Erythroblast (primary cell): ENCODE measurements around the gene IL22.

Experiments used
- GATA1 ChIP-seq: IDR thresholded peaks from 2 replicates; pipeline ENCODE4 v1.6.1; 2011; ENCODE audit warnings: low read depth, mild to moderate bottlenecking, control low read depth, low read length, moderate library complexity
- POLR2A ChIP-seq: IDR thresholded peaks from 2 replicates; pipeline ENCODE4 v1.6.1; 2011; ENCODE audit warnings: mild to moderate bottlenecking, low read length

DNA sequence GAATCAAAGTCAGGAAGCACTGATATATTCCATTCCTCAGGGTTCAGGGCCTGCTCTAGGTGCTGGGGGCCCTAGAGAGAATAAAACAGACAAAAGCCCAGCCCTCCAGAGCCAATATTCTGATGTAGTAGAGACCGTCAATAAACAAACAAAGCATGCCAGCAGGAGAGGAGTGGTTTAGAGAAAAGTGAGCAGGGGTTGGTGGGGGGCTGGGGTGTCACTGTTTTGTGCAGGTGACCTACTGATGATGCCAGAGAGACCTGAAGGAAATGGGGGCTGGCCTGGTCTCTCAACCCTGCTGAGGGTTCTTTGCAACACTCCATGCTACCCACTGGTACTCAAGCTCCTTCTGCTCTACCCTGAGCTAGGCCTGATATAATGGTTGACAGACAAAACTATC lies 54.3 kb downstream of the IL22 start:
- TF ChIP-seq POLR2A (no peak), GATA1 (no peak)
